SU-DHL-6 (cell line): ENCODE results near the gene C1QB.

ENCODE experiments used
- H2AFZ ChIP-seq: fragments of 200-600 bp; sonication (generic); 2 replicates; pipeline ENCODE4 v1.6.1; 2014; ENCODE audit warnings: low read depth, mild to moderate bottlenecking, moderate library complexity, mixed read lengths, antibody characterized with exemption, low read length; ENCODE audit not compliant: severe bottlenecking
- H3F3A ChIP-seq: fragments of 200-600 bp; shearing (Covaris generic); 2 replicates; pipeline ENCODE4 v1.6.0; 2016; ENCODE audit warnings: antibody characterized with exemption, mild to moderate bottlenecking; ENCODE audit not compliant: insufficient read depth
- H3K27ac ChIP-seq: fragments of 200-600 bp; sonication (generic); 2 replicates; pipeline ENCODE4 v1.5.1; 2016; ENCODE audit warnings: low read depth, mild to moderate bottlenecking, low read length, moderate library complexity, mixed read lengths
- H3K27me3 ChIP-seq: fragments of 200-600 bp; sonication (generic), shearing (Covaris generic); 2 replicates; pipeline ENCODE4 v1.6.0; 2014; ENCODE audit warnings: mild to moderate bottlenecking, low read length
- H3K36me3 ChIP-seq: fragments of 200-600 bp; sonication (generic); 2 replicates; pipeline ENCODE4 v1.6.1; 2014; ENCODE audit warnings: mild to moderate bottlenecking, low read length, mixed read lengths
- H3K4me2 ChIP-seq: fragments of 300-600, 200-600 bp; shearing (Covaris generic), sonication (generic); 2 replicates; pipeline ENCODE4 v1.6.0; 2014; ENCODE audit warnings: low read length, low read depth, mild to moderate bottlenecking; ENCODE audit not compliant: poor library complexity, severe bottlenecking
- H3K4me3 ChIP-seq: fragments of 200-600 bp; sonication (generic); 2 replicates; pipeline ENCODE4 v1.5.1; 2014; ENCODE audit warnings: antibody characterized with exemption, low read length, mild to moderate bottlenecking, mixed read lengths; ENCODE audit not compliant: insufficient read depth, poor library complexity, severe bottlenecking
- H3K79me2 ChIP-seq: fragments of 200-600 bp; sonication (generic); 2 replicates; pipeline ENCODE4 v1.6.1; 2014; ENCODE audit warnings: mild to moderate bottlenecking, low read length, moderate library complexity; ENCODE audit not compliant: insufficient read depth
- H3K9ac ChIP-seq: fragments of 200-600 bp; sonication (generic); 2 replicates; pipeline ENCODE4 v1.7.0; 2014; ENCODE audit warnings: mild to moderate bottlenecking, low read length
- H3K9me2 ChIP-seq: fragments of 200-600 bp; sonication (generic); replicated peaks from 2 replicates; pipeline ENCODE4 v1.6.1; 2014; ENCODE audit warnings: low read length; ENCODE audit not compliant: insufficient read depth
- H3K9me3 ChIP-seq: fragments of 200-600 bp; sonication (generic); 2 replicates; pipeline ENCODE4 v1.6.1; 2014; ENCODE audit warnings: low read length, mixed read lengths; ENCODE audit not compliant: insufficient read depth
- H4K20me1 ChIP-seq: fragments of 200-600 bp; sonication (generic); 2 replicates; pipeline ENCODE4 v1.6.1; 2014; ENCODE audit warnings: low read depth, mild to moderate bottlenecking, antibody characterized with exemption, low read length, moderate library complexity, mixed read lengths
- EZH2phosphoT487 ChIP-seq: fragments of 200-600 bp; sonication (generic), shearing (Covaris generic); conservative IDR thresholded peaks from 2 replicates; pipeline ENCODE4 v1.6.1; 2018; ENCODE audit warnings: mild to moderate bottlenecking, antibody characterized with exemption, low read length, moderate library complexity, mixed read lengths
- TF ChIP-seq, protein P1 (sequence below): fragments of 200-600 bp; sonication (generic); IDR thresholded peaks from one replicate; pipeline ENCODE4 v1.5.1; 2017; ENCODE audit warnings: antibody characterized with exemption, mild to moderate bottlenecking, low read length, moderate library complexity; ENCODE audit not compliant: insufficient read depth, poor library complexity, severe bottlenecking

The C1QB gene

DNA sequence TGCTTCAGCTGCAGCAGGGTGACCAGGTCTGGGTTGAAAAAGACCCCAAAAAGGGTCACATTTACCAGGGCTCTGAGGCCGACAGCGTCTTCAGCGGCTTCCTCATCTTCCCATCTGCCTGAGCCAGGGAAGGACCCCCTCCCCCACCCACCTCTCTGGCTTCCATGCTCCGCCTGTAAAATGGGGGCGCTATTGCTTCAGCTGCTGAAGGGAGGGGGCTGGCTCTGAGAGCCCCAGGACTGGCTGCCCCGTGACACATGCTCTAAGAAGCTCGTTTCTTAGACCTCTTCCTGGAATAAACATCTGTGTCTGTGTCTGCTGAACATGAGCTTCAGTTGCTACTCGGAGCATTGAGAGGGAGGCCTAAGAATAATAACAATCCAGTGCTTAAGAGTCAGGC is 13.8 kb upstream of the C1QB start:
- no peak overlapping the region for H3K27ac ChIP-seq
- no peaks in the 10 kb centered on the region for H3K79me2 ChIP-seq
- H3F3A ChIP-seq: no peaks in the 10 kb centered on the region
- no peak overlapping the region for H2AFZ ChIP-seq
- H4K20me1 ChIP-seq: no peaks in the 10 kb centered on the region
- TF ChIP-seq, protein P1, sequence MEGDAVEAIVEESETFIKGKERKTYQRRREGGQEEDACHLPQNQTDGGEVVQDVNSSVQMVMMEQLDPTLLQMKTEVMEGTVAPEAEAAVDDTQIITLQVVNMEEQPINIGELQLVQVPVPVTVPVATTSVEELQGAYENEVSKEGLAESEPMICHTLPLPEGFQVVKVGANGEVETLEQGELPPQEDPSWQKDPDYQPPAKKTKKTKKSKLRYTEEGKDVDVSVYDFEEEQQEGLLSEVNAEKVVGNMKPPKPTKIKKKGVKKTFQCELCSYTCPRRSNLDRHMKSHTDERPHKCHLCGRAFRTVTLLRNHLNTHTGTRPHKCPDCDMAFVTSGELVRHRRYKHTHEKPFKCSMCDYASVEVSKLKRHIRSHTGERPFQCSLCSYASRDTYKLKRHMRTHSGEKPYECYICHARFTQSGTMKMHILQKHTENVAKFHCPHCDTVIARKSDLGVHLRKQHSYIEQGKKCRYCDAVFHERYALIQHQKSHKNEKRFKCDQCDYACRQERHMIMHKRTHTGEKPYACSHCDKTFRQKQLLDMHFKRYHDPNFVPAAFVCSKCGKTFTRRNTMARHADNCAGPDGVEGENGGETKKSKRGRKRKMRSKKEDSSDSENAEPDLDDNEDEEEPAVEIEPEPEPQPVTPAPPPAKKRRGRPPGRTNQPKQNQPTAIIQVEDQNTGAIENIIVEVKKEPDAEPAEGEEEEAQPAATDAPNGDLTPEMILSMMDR: no peak
- no peak for TF ChIP-seq EZH2phosphoT487
- H3K4me2 ChIP-seq: no peak overlapping the region
- no peaks in the 10 kb centered on the region for H3K9me3 ChIP-seq
- H3K4me3 ChIP-seq: no peak overlapping the region
- no peaks in the 10 kb centered on the region for H3K9me2 ChIP-seq
- no peak overlapping the region for H3K9ac ChIP-seq
- H3K36me3 ChIP-seq: no peaks in the 10 kb centered on the region
- H3K27me3 ChIP-seq: no peaks in the 10 kb centered on the region

DNA sequence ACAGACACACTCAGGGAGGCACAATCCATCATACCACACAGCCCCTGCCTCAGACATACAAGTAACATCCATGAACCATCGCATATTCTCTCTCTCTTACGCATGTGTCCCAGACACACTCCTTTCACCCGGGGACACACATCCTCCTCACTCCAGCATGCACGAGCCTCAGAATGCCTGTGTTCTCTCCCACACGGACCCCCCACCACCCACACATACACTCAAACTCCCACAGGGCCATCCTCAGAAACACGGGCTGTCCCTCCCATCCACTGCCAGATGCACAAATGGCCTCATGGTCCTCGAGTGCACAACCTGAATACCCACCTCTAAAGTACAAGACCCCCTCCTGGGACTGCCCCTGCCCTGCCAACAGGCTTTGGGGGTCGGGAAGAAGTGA is 11.8 kb upstream of the C1QB start:
- no peaks in the 10 kb centered on the region for H3K79me2 ChIP-seq
- no peaks in the 10 kb centered on the region for H3K9me2 ChIP-seq
- H2AFZ ChIP-seq: no peak overlapping the region
- H3K9me3 ChIP-seq: no peaks in the 10 kb centered on the region
- no peaks in the 10 kb centered on the region for H3K36me3 ChIP-seq
- no peaks in the 10 kb centered on the region for H3F3A ChIP-seq
- TF ChIP-seq, protein P1: no peak
- no peak for TF ChIP-seq EZH2phosphoT487
- H4K20me1 ChIP-seq: no peaks in the 10 kb centered on the region
- no peak overlapping the region for H3K4me2 ChIP-seq
- no peak overlapping the region for H3K9ac ChIP-seq
- no peak overlapping the region for H3K4me3 ChIP-seq
- H3K27ac ChIP-seq: no peak overlapping the region
- no peaks in the 10 kb centered on the region for H3K27me3 ChIP-seq

DNA sequence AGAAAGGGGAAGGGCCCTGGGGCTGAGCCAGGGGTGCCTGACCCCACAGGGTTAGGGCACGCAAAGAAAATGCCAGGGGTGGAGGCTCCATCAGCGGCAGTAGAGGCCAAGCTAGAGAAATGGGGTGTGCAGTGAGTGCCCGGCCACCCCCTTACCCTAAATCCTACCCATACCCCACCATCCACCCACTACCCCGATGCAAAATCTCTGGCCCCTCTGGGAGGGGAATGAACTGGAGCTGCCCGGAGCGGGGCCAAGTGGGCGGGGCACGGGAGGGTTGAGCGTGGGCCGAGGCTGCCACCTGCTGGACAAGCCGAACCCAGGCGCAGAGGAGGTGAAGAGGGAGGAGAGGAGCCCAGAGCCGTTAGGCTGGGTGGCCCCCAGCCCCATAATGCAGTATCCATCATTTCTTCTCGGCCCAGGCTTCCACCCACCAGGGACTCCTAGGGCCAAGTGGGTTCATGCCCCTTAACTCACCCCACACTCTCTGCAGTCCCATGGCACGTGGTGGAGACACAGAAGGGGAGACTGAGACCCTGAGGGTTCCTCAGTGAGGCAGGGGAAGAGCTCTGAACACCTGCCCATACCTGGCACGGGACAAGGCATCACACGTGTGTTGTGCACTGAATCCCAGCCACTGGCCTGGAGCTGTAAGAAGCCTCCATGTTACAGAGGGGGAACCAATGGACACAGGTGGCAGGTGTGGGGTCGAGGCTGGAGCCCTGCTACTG is 11.0 kb upstream of the C1QB start:
- H3K9me3 ChIP-seq: no peaks in the 10 kb centered on the region
- H2AFZ ChIP-seq: no peak overlapping the region
- H3K27me3 ChIP-seq: no peaks in the 10 kb centered on the region
- H3K79me2 ChIP-seq: no peaks in the 10 kb centered on the region
- no peak overlapping the region for H3K9ac ChIP-seq
- H4K20me1 ChIP-seq: no peaks in the 10 kb centered on the region
- H3K4me3 ChIP-seq: no peak overlapping the region
- H3K36me3 ChIP-seq: no peaks in the 10 kb centered on the region
- TF ChIP-seq EZH2phosphoT487: no peak
- TF ChIP-seq, protein P1: peak; percentile 68
- no peak overlapping the region for H3K4me2 ChIP-seq
- no peaks in the 10 kb centered on the region for H3K9me2 ChIP-seq
- no peak overlapping the region for H3K27ac ChIP-seq
- H3F3A ChIP-seq: no peaks in the 10 kb centered on the region
